Lung (tissue), 12 donors: ENCODE data around the gene PAM. TPM values are rescaled to one million over a fixed set of nuclear protein-coding genes. Genes with fewer than 3 reads are reported as not detected.

ENCODE experiments used
- ATAC-seq: fragments of 200-7000 bp; cut with Tn5 transposase; one replicate; pipeline ENCODE4 v1.9.1; 2020; ENCODE audit warnings: moderate number of reproducible peaks; ENCODE audit not compliant: insufficient read depth, low FRiP score
- DNase-seq, 3 donors: peaks; one replicate each; pipeline ENCODE4 v3.0.0-alpha.2; 2013 to 2017
- H3K27ac ChIP-seq, 2 donors: one replicate each; pipeline ENCODE4 v1.5.1; 2013; ENCODE audit warnings: mild to moderate bottlenecking in 2 of 2, moderate library complexity in 2 of 2, control low read depth in 1 of 2, inconsistent platforms in 1 of 2, low read depth in 1 of 2, low read length in 1 of 2
- H3K27me3 ChIP-seq, 3 donors: one replicate each; pipeline ENCODE4 v1.5.1; 2013; ENCODE audit warnings: low read length in 2 of 3; ENCODE audit not compliant: control insufficient read depth in 3 of 3, insufficient read depth in 3 of 3
- H3K36me3 ChIP-seq, 4 donors: one replicate each; pipeline ENCODE4 v1.5.1; 2013; ENCODE audit warnings: low read length in 4 of 4, mild to moderate bottlenecking in 1 of 4, moderate library complexity in 1 of 4; ENCODE audit not compliant: control insufficient read depth in 4 of 4, insufficient read depth in 4 of 4
- H3K4me1 ChIP-seq, 5 donors: one replicate each; pipeline ENCODE4 v1.5.1; 2013; ENCODE audit warnings: low read length in 5 of 5, mild to moderate bottlenecking in 2 of 5, moderate library complexity in 1 of 5; ENCODE audit not compliant: control insufficient read depth in 5 of 5, insufficient read depth in 5 of 5
- H3K4me3 ChIP-seq: one replicate; pipeline ENCODE4 v1.5.1; 2013; ENCODE audit warnings: mild to moderate bottlenecking, control low read depth, moderate library complexity
- H3K9ac ChIP-seq, 2 donors: one replicate each; pipeline ENCODE4 v1.5.1; 2013; ENCODE audit warnings: low read length in 2 of 2, control low read depth in 1 of 2; ENCODE audit not compliant: insufficient read depth in 1 of 2
- H3K9me3 ChIP-seq, 4 donors: one replicate each; pipeline ENCODE4 v1.5.1; 2013; ENCODE audit warnings: low read length in 3 of 4, mild to moderate bottlenecking in 1 of 4, moderate library complexity in 1 of 4; ENCODE audit not compliant: control insufficient read depth in 4 of 4, insufficient read depth in 3 of 4
- WGBS, 2 donors: extraction: QIAGEN DNeasy Blood & Tissue Kit; methylation state at CpG; one replicate each; pipeline ENCODE4 v1.1.7; 2013; 5-methylcytosine and 5-hydroxymethylcytosine counted together
- polyA plus RNA-seq, 2 donors: library from polyadenylated mRNA; stranded (reverse); fragments of 200-250 nt; gene quantifications; one replicate each; pipeline ENCODE4 v1.2.1, GENCODE V29; 2013
- total RNA-seq, 2 donors: library from RNA; depleted of rRNA in 1 of 2; stranded (reverse); fragments of >200 nt in 1 of 2; gene quantifications; one replicate each; pipeline ENCODE4 v1.2.1, GENCODE V29; 2014 to 2021
- TF ChIP-seq, protein P1 (sequence below): IDR thresholded peaks from 2 replicates; pipeline ENCODE4 v1.5.1; 2012; ENCODE audit warnings: mild to moderate bottlenecking; ENCODE audit errors: control extremely low read depth, extremely low read depth
- donor health status: control.
- donor health status: control.
- donor health status: Bipolar disorder and iron deficiency.
- donor health status: healthy.
- donor health status: DM: yes; HTN: yes; CAD: no.

The PAM gene
- total and polyA plus RNA-seq, 4 donors: 117 to 248 (median 151) TPM

- H3K9ac ChIP-seq: no peak overlapping the region
- H3K36me3 ChIP-seq: no peaks in the 10 kb centered on the region
- no peaks in the 10 kb centered on the region for H3K9me3 ChIP-seq
- no peak for ATAC-seq
- no peaks in the 10 kb centered on the region for H3K4me1 ChIP-seq
- WGBS, 2 donors: 65 to 82% methylated on average over 1 of the region's 1 CpG
- TF ChIP-seq, protein P1, sequence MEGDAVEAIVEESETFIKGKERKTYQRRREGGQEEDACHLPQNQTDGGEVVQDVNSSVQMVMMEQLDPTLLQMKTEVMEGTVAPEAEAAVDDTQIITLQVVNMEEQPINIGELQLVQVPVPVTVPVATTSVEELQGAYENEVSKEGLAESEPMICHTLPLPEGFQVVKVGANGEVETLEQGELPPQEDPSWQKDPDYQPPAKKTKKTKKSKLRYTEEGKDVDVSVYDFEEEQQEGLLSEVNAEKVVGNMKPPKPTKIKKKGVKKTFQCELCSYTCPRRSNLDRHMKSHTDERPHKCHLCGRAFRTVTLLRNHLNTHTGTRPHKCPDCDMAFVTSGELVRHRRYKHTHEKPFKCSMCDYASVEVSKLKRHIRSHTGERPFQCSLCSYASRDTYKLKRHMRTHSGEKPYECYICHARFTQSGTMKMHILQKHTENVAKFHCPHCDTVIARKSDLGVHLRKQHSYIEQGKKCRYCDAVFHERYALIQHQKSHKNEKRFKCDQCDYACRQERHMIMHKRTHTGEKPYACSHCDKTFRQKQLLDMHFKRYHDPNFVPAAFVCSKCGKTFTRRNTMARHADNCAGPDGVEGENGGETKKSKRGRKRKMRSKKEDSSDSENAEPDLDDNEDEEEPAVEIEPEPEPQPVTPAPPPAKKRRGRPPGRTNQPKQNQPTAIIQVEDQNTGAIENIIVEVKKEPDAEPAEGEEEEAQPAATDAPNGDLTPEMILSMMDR: no peak
- H3K27me3 ChIP-seq: no peaks in the 10 kb centered on the region
- H3K4me3 ChIP-seq: no peak overlapping the region
- no peak overlapping the region for H3K27ac ChIP-seq
- no peak for DNase-seq
Measured at GRCh38 chr5:102731693-102732092, 23.4 kb upstream of the PAM start.

DNA sequence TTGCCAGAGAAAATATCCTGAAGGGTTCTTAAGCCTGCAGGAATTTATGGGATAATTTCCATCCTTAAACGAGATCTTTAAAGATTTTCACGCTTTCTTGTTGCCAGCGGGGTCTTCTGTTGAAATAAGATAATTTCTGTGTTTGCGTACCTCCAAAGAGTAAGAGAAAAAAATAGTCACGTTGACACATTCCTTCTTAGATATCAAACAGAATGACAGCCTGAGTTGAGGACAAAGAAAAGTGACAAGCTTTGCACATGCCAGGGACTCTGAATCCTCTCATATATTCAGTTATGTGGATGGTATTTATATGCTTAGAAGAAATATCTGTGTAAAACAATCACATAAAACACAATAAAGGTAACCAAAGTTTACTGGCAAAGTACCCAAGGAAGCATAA, 21.6 kb upstream of the PAM start:
- Histone ChIP-seq H3K4me1 (no peaks in the 10 kb centered on the region), H3K9ac (no peak overlapping the region), H3K27ac (no peak overlapping the region), H3K36me3 (no peaks in the 10 kb centered on the region), H3K27me3 (no peaks in the 10 kb centered on the region), H3K9me3 (no peaks in the 10 kb centered on the region), H3K4me3 (no peak overlapping the region)
- ATAC-seq (no peak), DNase-seq (no peak)
- WGBS, 2 donors: 75 to 87% methylated on average over 5 of the region's 5 CpGs
- TF ChIP-seq, protein P1: no peak

DNA sequence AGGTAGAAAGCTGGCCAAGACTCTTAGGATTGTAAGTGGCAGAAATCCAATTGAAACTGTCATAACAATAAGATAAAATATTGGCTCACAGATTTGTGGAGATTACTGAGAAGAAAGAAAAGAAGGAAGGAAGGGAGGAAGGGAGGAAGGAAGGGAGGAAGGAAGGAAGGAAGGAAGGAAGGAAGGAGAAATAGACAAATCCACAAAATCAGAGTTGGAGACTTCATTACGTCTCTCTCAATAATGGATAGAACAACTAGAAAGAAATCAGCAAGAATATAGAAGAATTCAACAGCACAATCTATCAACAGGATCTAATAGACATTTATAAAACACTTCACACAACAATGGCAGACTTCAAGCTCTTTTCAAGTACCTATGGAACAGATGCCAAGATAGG, 17.9 kb upstream of the PAM start:
- ATAC-seq: no peak
- WGBS, 2 donors: 43 to 52% methylated on average over 1 of the region's 1 CpG
- H3K36me3 ChIP-seq: no peaks in the 10 kb centered on the region

More for the DNA sequence above, 17.9 kb upstream of the PAM start:
- Histone ChIP-seq H3K9ac (no peak overlapping the region), H3K4me1 (no peaks in the 10 kb centered on the region), H3K9me3 (no peaks in the 10 kb centered on the region), H3K27me3 (no peaks in the 10 kb centered on the region), H3K4me3 (no peak overlapping the region), H3K27ac (no peak overlapping the region)
- TF ChIP-seq, protein P1: no peak
- no peak for DNase-seq
